Hepatocyte (in vitro differentiated cells): ENCODE data around the gene BORCS6. TPM values are rescaled to one million over a fixed set of nuclear protein-coding genes. Genes with fewer than 3 reads are reported as not detected.
A peak's percentile ranks its signal among the peaks of the same experiment; 100 is the strongest.

ENCODE experiments used
- DNase-seq: peaks from one replicate; pipeline ENCODE4 v3.0.0-alpha.2; 2016; ENCODE audit warnings: low spot score
- H2AFZ ChIP-seq: fragments of 200-600 bp; sonication (generic); 2 replicates; pipeline ENCODE4 v1.6.0; 2016; ENCODE audit warnings: antibody characterized with exemption, mild to moderate bottlenecking
- H3K27ac ChIP-seq: fragments of 200-600 bp; sonication (generic); 2 replicates; pipeline ENCODE4 v1.5.1; 2016; ENCODE audit warnings: mild to moderate bottlenecking
- H3K27me3 ChIP-seq: fragments of 200-600 bp; sonication (generic); 2 replicates; pipeline ENCODE4 v1.6.1; 2016
- H3K36me3 ChIP-seq: fragments of 200-600 bp; sonication (generic); replicated peaks from 2 replicates; pipeline ENCODE4 v1.5.1; 2016; ENCODE audit warnings: low read depth; ENCODE audit not compliant: insufficient read depth
- H3K4me1 ChIP-seq: fragments of 200-600 bp; sonication (generic); 2 replicates; pipeline ENCODE4 v1.5.1; 2016; ENCODE audit warnings: mild to moderate bottlenecking, moderate library complexity; ENCODE audit not compliant: insufficient read depth
- H3K4me2 ChIP-seq: fragments of 200-600 bp; sonication (generic); 2 replicates; pipeline ENCODE4 v1.6.0; 2016
- H3K4me3 ChIP-seq: fragments of 200-600 bp; sonication (generic); 2 replicates; pipeline ENCODE4 v1.5.1; 2016; ENCODE audit warnings: mild to moderate bottlenecking
- H3K79me2 ChIP-seq: fragments of 200-600 bp; sonication (generic); 2 replicates; pipeline ENCODE4 v1.6.0; 2017; ENCODE audit warnings: mild to moderate bottlenecking
- H3K9me2 ChIP-seq: fragments of 200-600 bp; sonication (generic); replicated peaks from 2 replicates; pipeline ENCODE4 v1.6.0; 2017; ENCODE audit warnings: mild to moderate bottlenecking; ENCODE audit not compliant: insufficient read depth
- H3K9me3 ChIP-seq: fragments of 200-600 bp; sonication (generic); 2 replicates; pipeline ENCODE4 v1.5.1; 2016; ENCODE audit warnings: low read depth, mild to moderate bottlenecking
- H4K20me1 ChIP-seq: fragments of 200-600 bp; sonication (generic); 2 replicates; pipeline ENCODE4 v1.6.0; 2016; ENCODE audit warnings: mild to moderate bottlenecking; ENCODE audit not compliant: insufficient read depth, poor library complexity, severe bottlenecking
- EZH2 ChIP-seq: fragments of 200-600 bp; sonication (generic); IDR thresholded peaks from 2 replicates; pipeline ENCODE4 v1.6.1; 2016; ENCODE audit warnings: antibody characterized with exemption, mild to moderate bottlenecking, borderline replicate concordance
- EZH2phosphoT487 ChIP-seq: fragments of 200-600 bp; sonication (generic); IDR thresholded peaks from one replicate; pipeline ENCODE4 v1.6.1; 2018; ENCODE audit warnings: antibody characterized with exemption, mild to moderate bottlenecking, low read depth, moderate library complexity; ENCODE audit not compliant: unreplicated experiment, severe bottlenecking
- WGBS: methylation state at CpG from one replicate; pipeline ENCODE4 v1.1.6; 2016; ENCODE audit warnings: low lambda C conversion rate; ENCODE audit errors: missing lambda C conversion rate; 5-methylcytosine and 5-hydroxymethylcytosine counted together
- polyA plus RNA-seq: library from polyadenylated mRNA; unstranded; fragments of >200 nt; fragmentation: Nextera tagmentation; extraction: Ambion mirVana; gene quantifications from 2 replicates; pipeline ENCODE4 v1.2.1, GENCODE V29; 2016
- total RNA-seq: library from RNA; depleted of rRNA; stranded (reverse); fragments of >200 nt; gene quantifications from 2 replicates; pipeline ENCODE4 v1.2.3, GENCODE V29; 2014
- TF ChIP-seq, protein P1 (sequence below): fragments of 200-600 bp; sonication (generic); IDR thresholded peaks from 2 replicates; pipeline ENCODE4 v1.5.1; 2016; ENCODE audit warnings: antibody characterized with exemption, mild to moderate bottlenecking; ENCODE audit not compliant: poor library complexity

BORCS6 gene
- total and polyA plus RNA-seq, 2 experiments from 2014 or later = 9.4 to 10.2 TPM

DNA sequence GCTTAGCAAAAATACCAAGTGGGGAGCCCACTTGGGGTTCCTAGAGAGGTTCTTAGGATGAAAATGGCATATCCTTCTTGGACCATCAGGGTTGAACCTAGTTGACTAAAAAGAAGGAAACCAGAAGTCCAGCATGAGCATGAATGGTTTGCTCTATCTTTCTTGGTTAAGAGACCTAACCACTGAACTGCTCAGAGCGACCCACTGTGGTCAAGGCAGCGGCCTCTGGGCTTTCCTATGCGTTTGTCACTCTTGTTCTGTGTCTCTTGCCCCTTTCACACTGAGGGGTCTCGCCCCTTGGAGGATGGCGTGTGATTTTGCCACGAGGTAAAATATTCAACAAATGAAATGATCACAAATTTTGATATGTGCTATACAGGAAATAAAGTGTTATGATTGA lies 526 bp upstream of the BORCS6 start:
- DNase-seq = no peak
- Histone ChIP-seq H3K4me2 (peak overlapping the region; percentile 72), H2AFZ (peak overlapping the region; percentile 54), H3K36me3 (no peaks in the 10 kb centered on the region), H3K4me3 (no peak overlapping the region), H4K20me1 (no peaks in the 10 kb centered on the region), H3K27me3 (no peaks in the 10 kb centered on the region), H3K27ac (peak overlapping the region; percentile 67), H3K9me2 (no peaks in the 10 kb centered on the region), H3K79me2 (peaks cover 9% of the 10 kb centered on the region), H3K4me1 (peaks cover 12% of the 10 kb centered on the region), H3K9me3 (no peaks in the 10 kb centered on the region)
- WGBS = 50% methylated on average over 6 of the region's 6 CpGs
- TF ChIP-seq EZH2 (no peak), EZH2phosphoT487 (no peak)
- TF ChIP-seq, protein P1, sequence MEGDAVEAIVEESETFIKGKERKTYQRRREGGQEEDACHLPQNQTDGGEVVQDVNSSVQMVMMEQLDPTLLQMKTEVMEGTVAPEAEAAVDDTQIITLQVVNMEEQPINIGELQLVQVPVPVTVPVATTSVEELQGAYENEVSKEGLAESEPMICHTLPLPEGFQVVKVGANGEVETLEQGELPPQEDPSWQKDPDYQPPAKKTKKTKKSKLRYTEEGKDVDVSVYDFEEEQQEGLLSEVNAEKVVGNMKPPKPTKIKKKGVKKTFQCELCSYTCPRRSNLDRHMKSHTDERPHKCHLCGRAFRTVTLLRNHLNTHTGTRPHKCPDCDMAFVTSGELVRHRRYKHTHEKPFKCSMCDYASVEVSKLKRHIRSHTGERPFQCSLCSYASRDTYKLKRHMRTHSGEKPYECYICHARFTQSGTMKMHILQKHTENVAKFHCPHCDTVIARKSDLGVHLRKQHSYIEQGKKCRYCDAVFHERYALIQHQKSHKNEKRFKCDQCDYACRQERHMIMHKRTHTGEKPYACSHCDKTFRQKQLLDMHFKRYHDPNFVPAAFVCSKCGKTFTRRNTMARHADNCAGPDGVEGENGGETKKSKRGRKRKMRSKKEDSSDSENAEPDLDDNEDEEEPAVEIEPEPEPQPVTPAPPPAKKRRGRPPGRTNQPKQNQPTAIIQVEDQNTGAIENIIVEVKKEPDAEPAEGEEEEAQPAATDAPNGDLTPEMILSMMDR = no peak

DNA sequence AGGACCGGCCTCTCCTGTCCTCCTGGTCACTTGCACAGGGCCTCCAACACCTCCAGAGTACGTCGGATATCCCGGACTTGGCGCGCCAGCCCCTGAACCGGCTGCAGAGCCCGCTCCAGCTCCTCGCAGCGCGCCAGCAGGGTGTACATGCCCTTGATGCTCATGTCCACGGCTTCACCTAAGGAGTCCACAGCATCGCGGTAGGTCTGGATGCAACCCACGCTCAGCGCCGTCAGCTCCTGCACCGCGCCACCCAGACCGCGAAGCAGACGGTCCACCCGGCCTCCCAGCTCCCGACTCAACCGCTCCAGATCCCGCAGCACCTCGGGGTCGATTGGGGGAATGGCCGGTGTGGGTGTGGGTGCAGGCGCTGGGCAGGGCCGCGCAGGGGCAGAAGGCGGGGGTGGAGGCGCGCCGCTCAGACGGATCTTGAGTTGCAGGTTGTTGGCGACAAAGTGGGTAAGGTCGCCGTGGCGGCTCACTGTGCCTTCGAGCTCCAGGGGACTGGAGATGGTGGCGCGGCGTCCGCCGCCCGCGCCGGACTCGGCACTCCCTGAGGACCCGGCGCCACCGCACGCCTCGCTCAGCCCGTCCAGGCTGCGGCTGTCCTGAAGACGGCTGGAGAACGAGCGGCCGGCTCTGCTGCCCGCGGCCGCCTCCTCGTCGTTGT lies 804 bp downstream of the BORCS6 start:
- H3K79me2 ChIP-seq = peaks cover 9% of the 10 kb centered on the region
- H4K20me1 ChIP-seq = no peaks in the 10 kb centered on the region
- peak overlapping the region; percentile 51 for H2AFZ ChIP-seq
- H3K9me2 ChIP-seq = no peaks in the 10 kb centered on the region
- peak; percentile 38 for DNase-seq
- H3K4me2 ChIP-seq = peak overlapping the region; percentile 76
- peak overlapping the region; percentile 93 for H3K27ac ChIP-seq
- no peaks in the 10 kb centered on the region for H3K9me3 ChIP-seq
- 7% methylated on average over 41 of the region's 67 CpGs for WGBS
- no peaks in the 10 kb centered on the region for H3K27me3 ChIP-seq
- H3K4me1 ChIP-seq = peaks cover 12% of the 10 kb centered on the region
- no peak for TF ChIP-seq EZH2phosphoT487
- TF ChIP-seq, protein P1 = no peak
- no peak for TF ChIP-seq EZH2
- no peaks in the 10 kb centered on the region for H3K36me3 ChIP-seq
- H3K4me3 ChIP-seq = peak overlapping the region; percentile 81

DNA sequence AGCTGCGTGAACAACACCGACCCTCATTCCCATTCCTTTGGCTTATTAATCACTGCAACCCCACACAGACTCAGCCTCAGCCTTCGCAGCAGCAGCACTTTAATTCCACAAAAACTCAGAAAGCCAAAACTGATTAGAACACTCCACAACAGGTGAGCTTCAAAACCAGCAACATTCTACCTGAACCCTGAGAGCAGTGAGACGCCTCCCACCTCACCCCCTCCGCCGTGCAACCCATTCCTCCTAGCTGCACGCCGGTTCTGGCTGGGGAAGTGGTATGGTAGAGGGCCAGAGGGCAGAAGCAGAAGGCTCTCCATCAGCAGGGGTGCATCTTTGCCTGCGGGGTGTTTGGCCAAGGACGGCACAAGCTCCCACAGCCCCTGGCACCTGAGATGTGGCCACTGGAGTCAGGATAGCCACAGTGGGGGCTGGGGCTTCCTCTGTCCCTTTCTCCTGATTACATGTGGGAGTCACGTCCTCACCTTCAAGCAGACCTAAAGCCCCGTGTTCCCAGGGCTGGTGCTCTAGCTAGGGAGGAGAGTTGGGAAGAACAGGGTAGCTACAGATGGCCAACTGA lies 1.6 kb downstream of the BORCS6 start:
- H3K4me2 ChIP-seq = peak overlapping the region; percentile 76
- H3K36me3 ChIP-seq = no peaks in the 10 kb centered on the region
- H3K27ac ChIP-seq = peak overlapping the region; percentile 28
- H3K79me2 ChIP-seq = peaks cover 9% of the 10 kb centered on the region
- no peaks in the 10 kb centered on the region for H3K9me3 ChIP-seq
- DNase-seq = no peak
- H2AFZ ChIP-seq = no peak overlapping the region
- H3K9me2 ChIP-seq = no peaks in the 10 kb centered on the region
- peak overlapping the region; percentile 81 for H3K4me3 ChIP-seq
- TF ChIP-seq EZH2phosphoT487 (no peak), EZH2 (no peak)
- TF ChIP-seq, protein P1 = no peak
- WGBS = 41% methylated on average over 12 of the region's 12 CpGs
- H4K20me1 ChIP-seq = no peaks in the 10 kb centered on the region
- peaks cover 12% of the 10 kb centered on the region for H3K4me1 ChIP-seq
- H3K27me3 ChIP-seq = no peaks in the 10 kb centered on the region
